GM21576 (cell line): ENCODE measurements around the gene MZF1.
"Not testable (repeated sequence)": the region's sequence is repeated elsewhere in the genome, so short reads cannot be mapped to it uniquely, and the experiment has no call there.

ENCODE experiments used
- ATAC-seq: cut with Tn5 transposase; IDR thresholded peaks from one replicate; pipeline ENCODE4 v1.9.1; 2021; ENCODE audit warnings: mild to moderate bottlenecking, moderate library complexity; ENCODE audit not compliant: unreplicated experiment

MZF1 gene

DNA sequence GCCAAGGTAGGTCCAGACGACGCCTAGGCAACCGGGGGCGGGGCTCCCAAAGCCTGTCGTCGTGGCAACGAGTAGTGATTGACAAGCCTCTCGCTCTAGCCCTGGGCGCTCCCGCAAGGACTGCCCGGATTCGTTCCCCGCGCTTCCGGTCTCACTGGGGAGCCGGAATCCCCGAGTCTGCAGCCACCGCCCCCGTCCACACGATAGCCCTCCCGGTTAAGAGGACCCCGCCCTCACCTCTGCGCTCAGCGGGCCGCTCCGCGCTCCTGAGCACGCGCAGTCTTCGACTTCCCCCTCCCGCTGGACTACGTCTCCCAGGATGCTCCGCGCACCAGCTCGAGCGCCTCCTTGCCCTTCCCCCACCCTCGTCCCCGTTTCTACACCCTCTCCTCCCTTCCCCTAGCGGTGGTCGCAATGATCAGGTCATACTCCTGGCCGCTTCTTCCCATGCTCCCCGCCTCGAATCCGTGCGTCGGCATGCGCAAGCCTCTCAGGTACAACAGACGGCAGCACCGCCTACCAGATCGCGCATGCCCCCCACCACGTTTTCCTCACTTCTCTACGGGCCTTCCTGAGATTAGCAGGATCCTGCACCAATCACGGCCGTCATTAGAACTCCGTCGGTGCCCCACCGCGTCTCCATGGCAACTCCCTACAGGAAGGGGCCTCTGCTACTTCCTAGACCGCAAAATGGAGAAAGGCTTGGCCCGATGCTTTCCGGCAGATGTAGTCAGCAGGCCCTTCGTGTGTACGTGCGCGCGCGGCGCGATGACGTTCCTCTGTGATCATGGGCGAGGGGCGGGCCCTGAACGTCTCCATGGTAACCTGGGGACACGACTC lies at the start of gene MZF1:
TSS of gene MZF1 (minus strand) at position 518 of the 840 bp plus-strand sequence. CDS start 1,946 bp downstream, outside the sequence.
- peak; percentile 51 for ATAC-seq

DNA sequence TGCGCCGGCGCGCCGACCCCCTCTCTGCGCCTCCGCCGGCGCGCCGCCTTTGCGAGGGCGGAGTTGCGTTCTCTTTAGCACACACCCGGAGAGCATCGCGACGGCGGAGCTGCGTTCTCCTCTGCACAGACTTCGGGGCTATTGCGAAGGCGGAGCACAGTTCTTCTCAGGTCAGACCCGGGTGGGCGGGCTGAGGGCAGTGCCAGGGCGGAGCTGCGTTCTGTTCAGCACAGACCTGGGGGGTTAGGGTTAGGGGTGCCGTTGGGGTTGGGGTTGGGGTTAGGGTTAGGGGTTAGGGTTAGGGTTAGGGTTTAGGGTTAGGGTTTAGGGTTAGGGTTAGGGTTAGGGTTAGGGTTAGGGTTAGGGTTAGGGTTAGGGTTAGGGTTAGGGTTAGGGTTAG lies 34.1 kb upstream of the MZF1 start:
- ATAC-seq = not testable (repeated sequence)

DNA sequence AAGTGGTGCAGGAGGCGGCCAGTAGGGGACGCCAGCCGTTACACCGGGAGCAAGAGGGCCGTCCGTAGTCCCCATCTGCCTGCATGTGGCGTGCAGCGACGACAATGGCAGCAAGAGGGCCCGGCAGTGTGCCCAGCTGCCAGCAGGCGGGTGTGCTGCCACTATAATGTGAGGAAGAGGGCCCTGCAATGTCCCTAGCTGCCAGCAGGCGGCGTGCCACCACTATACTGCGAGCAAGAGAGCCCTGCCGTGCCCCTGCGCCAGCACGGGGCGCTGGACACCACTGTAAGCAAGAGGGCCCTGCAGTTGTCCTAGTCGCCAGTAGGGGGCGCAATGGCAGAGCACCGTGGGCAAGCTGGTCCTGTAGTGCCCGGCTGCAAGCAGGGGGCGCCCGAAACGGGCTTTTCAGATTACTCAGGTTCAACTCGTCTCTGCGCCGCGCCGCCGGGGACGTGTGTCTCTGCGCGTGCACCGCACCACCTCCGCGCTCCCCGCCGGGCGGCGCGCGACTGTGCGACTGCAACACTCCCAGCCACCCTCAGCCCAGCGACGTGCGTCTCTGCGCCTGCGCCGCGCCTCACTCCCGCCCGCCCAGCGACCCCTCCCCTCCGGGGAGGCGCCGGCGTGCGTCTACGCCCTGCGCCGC lies 33.2 kb upstream of the MZF1 start:
- ATAC-seq = not testable (repeated sequence)

DNA sequence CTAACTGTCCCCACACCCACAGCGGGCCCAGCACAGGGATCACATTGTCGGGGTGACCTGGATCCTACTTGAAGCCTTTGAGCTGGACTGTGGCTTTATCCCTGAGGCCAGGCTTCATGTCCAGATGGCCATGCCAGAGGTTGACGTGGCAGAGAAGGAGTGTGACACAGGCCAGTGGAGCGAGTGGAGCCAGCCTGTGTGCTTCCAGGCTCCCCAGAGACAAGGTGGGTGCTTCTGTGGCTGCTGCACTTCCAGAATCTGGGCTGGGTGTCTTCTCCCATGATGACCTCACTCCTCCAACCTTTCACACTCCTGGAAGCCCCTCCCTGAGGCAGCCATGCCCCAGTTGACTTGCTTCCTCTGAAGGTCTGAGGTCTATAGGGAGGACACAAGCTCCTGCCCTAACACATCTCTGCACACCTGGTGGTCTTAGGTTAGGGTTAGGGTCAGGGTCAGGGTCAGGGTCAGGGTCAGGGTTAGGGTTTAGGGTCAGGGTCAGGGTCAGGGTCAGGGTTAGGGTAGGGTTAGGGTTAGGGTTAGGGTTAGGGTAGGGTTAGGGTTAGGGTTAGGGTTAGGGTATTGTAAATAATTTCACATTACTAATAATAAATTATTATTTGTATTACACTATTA lies 13.1 kb upstream of the MZF1 start:
- no peak for ATAC-seq

DNA sequence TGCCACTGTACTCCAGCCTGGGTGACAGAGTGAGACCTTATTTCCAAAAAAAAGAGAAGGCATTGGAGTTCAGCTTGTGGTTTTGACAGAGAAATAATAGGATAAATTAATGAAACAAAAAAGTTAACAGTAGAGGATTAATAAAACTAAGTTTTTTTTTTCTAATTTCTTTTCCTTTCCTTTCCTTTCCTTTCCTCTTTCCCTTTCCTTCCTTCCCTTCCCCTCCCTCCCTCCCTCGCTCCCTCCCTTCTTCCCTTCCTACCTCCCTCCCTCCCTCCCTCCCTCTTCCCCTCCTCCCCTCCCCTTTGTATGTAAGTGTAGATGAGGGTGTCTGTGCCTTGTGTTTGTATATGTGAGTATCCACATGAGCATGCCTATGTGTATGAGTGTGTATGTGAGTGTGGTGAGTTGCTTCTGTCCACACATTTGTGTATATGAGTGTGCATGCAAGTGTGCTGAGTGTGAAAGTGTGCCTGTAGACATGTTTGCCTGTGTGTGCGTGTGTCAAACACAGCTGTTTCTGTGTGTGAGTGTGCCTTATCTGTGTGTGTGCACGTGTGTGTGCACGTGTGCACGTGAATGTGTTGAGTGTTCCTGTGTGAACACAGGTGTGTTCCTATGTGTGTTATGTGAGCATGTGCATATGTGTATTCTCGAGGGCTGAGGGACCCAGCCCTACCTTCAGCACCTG lies 12.5 kb upstream of the MZF1 start:
- ATAC-seq = no peak

DNA sequence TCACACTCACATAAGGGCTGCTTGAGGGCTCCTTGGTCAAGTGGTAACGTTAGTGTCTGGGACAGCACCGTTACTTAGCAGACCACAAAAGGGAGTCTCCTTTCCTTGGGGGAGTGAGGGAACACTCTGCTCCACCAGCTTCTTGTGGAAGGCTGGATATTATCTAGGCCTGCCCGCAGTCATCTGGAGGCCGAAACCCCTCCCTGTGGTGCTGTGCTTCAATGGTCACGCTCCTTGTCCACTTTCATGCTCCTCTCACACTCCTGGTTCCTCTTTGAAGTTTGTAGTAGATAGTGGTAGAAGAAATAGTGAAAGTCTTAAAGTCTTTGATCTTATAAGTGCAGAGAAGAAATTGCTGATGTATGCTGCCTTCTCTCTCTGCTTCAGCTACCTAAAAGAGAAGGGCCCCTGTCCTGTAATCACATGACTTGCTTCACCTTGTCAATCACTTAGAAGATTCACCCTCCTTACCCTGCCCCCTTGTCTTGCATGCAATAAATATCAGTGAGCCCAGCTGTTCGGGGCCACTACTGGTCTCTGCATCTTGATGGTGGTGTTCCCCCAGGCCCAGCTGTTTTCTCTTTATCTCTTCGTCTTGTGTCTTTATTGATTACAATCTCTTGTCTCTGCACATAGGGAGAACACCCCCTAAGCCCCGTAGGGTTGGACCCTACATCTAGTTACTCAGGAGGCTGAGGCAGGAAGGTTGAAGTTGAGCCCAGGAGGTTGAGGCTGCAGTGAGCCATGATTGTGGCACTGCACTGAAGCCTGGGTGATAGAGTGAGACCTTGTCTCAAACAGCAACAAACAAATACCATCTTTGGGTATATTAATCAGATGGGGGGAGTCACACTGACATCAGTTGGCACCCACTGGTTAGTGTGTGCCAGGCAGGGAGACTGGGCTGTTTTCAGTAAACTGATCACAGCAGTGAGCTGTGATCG lies 11.6 kb upstream of the MZF1 start:
- ATAC-seq = no peak

DNA sequence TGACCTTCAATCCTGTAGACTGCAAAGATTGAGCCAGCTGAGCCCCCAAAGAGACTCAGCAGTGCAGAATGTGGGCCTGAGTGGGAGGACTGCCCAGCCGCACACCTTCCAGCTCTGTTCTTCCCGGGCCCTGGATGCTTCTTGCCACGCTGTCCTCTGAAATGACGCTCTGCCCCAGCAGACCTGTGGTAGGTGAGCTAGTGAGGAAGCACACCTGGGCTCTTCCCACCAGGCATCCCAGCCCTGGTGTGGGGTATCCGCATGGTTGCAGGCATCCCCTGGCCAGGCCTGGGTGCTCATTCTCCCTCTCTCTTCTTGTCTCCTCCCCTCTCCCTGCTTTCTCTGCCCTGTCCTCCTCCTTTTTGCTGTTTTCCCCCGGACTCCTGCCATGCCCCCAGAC lies 9.8 kb upstream of the MZF1 start:
- ATAC-seq = no peak

DNA sequence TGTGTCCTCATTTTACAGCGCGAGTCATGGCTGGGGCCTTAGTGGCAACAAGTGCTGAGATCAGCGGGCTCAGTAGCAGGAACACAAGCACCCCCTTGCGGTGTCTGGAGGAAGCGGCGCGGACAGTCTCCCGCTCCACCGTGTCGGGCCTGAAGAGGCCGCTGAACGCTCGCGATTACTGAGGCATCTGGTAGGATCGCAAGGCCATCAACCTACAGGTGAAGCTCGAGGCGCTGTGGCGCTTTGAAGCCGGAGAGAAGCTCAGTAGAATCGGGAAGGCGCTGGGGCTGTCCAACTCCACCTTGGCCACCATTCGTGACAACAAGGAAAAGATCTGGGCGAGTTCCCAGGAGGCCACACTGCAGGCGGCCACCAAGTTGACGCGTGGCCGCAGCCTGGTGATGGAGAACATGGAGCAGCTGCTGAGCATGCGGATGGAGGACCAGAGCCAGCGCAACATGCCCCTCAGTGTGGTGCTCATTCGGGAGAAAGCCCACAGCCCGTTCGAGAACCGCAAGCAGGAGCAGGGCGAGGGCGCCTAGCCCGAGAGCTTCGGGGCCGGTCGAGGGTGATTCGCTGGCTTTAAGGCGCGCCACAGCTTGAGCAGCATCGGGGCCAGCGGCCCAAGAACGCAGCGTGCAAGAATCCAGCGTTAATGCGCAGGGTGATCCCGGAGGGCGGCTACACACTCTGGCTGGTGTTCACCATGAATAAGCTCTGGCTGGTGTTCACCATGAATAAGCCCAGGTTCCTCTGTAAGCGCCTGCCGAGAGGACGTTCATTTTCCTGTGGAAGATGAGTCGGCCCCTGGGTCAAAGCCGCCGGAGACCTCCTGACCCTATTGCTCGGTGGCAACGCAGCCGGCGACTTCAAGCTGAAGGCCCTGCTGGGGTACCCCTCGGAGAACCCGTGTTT lies 8.3 kb upstream of the MZF1 start:
- ATAC-seq = peak; percentile 70

DNA sequence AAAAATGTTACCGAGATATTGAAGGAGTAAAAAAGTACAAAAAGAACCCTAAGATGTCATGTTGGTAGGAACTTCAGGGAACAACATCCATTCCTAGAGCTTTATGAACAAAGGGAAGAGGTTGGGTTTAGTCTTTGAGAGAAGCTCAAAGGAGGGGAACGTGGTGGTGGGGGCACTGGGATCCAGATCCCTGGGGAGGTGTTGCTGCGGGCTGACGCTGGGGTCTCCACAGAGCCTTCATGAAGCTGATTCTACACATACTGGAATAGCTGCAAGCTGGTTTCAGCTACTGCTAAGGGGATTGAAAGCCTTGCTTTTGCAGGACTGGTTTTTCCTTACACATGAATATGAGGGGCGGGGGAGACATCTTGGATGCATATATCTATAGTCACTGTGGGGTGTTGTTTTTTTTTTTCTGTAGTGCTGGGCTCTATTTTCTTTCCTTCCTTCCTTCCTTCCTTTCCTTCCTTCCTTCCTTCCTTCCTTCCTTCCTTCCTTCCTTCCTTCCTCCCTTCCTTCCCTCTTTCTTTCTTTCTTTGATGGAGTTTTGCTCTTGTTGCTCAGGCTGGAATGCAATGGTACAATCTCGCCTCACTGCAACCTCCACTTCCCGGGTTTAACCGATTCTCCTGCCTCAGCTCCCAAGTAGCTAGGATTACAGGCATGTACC lies 6.5 kb upstream of the MZF1 start:
- ATAC-seq = no peak

DNA sequence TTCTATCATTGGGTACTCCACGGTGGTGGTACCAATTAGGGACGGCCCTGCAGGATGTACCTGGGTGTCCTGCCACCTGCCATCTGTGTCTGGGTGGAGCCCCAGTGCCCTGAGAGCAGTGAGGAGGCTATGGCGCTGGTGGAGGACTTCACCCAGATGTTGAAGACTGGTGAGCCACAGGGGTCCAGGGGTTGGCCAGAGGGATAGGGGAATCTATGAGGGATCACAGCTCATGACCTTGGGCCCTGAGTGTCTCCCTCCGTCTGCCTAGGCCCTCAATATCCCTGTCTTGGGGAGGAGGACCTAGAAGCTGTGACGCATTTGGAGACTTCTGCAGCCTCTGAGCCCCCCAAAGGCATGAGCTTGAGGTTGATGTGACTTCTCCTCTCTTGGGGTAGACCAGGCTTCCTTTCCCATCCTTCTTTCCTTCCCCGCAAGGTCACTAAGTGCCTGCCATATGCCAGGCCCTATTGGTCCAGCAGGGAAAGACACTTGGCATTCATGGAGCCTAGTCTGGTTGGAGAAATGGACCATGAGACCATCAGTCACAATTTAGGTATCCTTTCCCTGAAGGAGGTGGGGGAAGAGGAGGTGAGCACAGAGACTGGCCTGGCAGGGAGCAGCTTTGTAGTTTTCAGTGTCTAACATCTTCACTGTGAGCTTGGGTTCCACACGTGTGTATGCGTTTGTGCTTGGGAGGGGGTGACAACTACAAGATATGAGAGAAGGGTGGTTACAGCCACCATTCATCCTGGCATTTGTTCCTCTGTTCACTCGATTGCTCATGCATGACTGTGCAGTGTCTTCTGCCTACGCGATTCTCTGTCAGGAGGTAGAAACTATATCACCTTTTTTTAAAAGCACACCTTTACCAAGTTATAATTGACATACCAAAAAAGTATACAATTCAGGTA lies 5.1 kb upstream of the MZF1 start:
- no peak for ATAC-seq

DNA sequence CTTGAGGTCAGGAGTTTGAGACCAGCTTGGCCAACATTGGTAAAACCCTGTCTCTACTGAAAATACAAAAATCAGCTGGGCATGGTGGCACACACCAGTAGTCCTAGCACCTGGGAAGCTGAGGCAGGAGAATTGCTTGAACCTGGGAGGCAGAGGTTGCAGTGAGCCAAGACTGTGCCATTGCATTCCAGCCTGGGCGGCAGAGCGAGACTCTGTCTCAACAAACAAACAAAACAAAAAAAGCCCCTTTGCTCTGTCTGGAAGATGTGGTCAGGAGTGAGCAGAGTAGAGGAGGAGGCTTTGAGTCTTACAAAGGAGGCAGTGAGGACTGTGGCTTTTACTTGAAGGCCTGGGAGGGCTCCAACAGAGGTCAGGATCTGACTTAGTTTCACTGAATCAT lies 4.4 kb upstream of the MZF1 start:
- not testable (repeated sequence) for ATAC-seq

DNA sequence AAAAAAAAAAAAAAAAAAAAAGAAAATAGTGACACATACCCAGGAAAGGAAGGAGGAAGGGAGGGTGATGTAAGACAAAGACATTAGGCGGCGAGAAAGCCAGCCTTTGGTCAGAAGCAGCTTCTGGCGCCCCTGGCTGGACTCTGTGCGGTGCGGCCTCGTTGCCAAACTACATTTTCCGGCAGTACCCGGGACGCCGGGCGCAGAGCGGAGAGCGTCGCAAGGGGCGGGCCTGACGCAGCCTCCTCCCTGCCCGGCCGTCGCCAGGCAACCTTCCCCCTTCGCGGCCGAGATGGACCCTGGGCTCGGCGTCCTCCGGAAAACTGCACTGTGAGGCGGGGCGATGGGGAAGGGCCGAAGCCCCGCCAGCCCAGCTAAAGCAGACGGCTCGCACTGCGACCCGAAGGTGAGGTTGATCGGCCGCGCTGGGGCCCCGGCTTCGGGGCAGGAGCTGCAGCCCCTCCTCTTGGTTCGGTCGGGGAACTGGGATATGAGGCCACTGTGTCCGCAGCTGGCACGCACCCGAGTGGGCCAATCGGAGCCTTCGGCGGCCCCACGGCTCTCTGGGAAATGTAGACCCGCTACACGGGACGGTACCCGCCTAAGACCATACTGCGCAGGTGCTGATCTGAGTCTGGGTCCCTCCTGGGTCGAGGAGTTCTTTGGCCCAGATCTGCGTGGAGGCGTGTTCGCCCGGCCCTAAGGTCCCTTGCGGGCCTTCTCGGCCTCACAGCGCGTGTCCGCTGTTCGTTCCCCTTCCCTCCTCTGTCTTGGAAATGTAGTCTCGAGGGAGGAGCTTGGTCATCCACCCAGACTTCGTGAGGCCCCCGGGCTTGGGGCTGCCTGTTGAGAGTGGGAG lies 2.3 kb upstream of the MZF1 start:
- peak; percentile 41 for ATAC-seq

DNA sequence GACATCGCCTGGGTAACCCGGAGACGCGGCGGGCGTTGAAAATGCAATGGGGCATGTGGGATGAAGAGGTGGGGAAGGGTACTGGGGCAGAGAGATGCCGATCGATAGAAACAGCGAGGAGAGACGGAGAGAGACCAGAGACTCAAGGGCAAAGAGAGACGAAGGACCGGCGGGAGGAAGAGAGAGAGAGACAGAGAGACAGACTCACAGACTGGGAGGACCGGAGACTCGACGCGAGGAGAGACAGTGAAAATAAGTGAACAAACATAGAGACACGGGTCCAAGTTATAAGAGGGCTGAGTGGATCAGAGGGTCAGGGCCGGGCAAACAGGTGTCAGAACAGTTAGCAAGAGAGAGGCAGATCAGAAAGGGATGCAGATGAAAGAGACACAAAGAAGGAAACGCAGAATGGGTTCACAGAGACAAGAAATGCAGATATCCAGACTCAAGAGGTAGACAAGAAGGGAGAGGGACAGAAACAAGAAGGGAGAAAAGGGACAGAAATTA lies 576 bp upstream of the MZF1 start:
- no peak for ATAC-seq

DNA sequence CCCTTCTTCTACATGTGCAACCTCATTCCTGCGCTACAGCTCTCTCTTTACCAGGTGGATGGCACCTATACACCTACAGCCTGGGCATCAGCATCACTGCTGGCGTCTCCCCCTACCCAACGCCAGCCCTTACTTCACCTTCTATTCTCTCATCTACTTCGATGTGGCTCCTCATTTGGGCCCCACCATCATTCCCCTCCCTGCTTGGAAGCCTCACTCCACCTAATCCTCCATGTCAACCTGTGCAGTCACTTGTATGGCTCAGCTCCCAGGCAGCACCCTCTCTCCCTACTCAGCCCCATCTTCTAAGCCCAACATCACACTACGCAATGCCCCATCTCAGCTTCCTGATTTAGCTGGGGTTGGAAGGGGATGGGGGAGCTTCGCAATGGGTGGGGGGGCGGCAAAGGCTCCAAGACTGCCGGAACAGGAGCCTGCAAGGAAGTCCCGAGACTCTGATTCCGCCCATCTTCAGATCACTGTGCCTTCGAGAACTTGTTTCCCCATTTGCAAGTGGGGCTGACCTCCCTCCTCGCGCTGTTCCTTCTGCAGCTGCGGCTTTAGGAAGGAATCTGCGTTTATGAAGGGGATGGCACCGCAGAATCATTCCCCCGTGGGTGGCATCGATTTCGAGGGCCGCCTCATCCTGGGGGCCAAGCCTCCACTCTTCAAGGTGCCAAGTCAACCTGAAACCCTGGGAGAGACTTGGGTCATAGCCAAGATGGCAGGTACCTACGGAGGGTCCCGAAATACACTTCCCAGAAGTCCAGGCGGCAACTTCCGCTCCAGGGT lies 913 bp downstream of the MZF1 start:
- ATAC-seq = no peak

DNA sequence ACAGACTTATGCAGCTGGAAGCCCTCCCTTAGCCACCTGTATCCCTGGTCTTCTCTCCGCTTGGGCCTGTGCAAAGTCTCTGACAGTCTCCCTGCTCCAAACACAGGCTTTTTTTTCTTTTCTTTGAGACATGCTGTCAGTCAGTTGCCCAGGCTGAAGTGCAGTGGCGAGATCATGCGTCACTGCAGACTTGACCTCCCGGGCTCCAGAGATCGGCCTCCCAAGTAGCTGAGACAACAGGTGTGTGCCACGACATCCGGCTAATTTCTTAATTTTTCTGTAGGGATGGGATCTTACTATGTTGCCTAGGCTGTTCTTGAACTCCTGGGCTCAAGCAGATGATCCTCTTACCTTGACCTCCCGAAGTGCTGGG lies 1.6 kb downstream of the MZF1 start:
- ATAC-seq = no peak
